ENCODE measurements around the gene SLC66A2.

Gene SLC66A2

GRCh38 chr18:79921984-79922965, 29.2 kb downstream of the SLC66A2 start:
- in situ Hi-C loops (cut with MboI; ENCODE audit: low sequenced_read_pairs) = no loop called here

- in situ Hi-C loops (cut with MboI; ENCODE audit: low sequenced_read_pairs) = no loop called here
Observed at GRCh38 chr18:79919089-79919488, 32.4 kb downstream of the SLC66A2 start.

- in situ Hi-C loops (cut with MboI; ENCODE audit: low sequenced_read_pairs) = no loop called here
Observed at GRCh38 chr18:79918615-79919011, 32.8 kb downstream of the SLC66A2 start.

GRCh38 chr18:79917853-79918614, 33.4 kb downstream of the SLC66A2 start:
- in situ Hi-C loops (cut with MboI; ENCODE audit: low sequenced_read_pairs) = no loop called here

- in situ Hi-C loops (cut with MboI; ENCODE audit: low sequenced_read_pairs) = no loop called here
Observed at GRCh38 chr18:79917169-79917852, 34.1 kb downstream of the SLC66A2 start.

- in situ Hi-C loops (cut with MboI; ENCODE audit: low sequenced_read_pairs) = no loop called here
Observed at GRCh38 chr18:79916546-79917168, 34.8 kb downstream of the SLC66A2 start.

GRCh38 chr18:79916128-79916494, 35.3 kb downstream of the SLC66A2 start:
- in situ Hi-C loops (cut with MboI; ENCODE audit: low sequenced_read_pairs) = no loop called here

- in situ Hi-C loops (cut with MboI; ENCODE audit: low sequenced_read_pairs) = no loop called here
Observed at GRCh38 chr18:79915161-79916127, 36.0 kb downstream of the SLC66A2 start.

- in situ Hi-C loops (cut with MboI; ENCODE audit: low sequenced_read_pairs) = no loop called here
Observed at GRCh38 chr18:79914614-79915160, 36.8 kb downstream of the SLC66A2 start.

GRCh38 chr18:79912994-79913831, 38.2 kb downstream of the SLC66A2 start:
- in situ Hi-C loops (cut with MboI; ENCODE audit: low sequenced_read_pairs) = no loop called here

- in situ Hi-C loops (cut with MboI; ENCODE audit: low sequenced_read_pairs) = no loop called here
Observed at GRCh38 chr18:79912409-79912991, 39.0 kb downstream of the SLC66A2 start.

- in situ Hi-C loops (cut with MboI; ENCODE audit: low sequenced_read_pairs) = no loop called here
Observed at GRCh38 chr18:79911344-79912270, 39.8 kb downstream of the SLC66A2 start.

- in situ Hi-C loops (cut with MboI; ENCODE audit: low sequenced_read_pairs) = no loop called here
Observed at GRCh38 chr18:79910563-79911343, 40.7 kb downstream of the SLC66A2 start.

GRCh38 chr18:79906706-79907105, 44.7 kb downstream of the SLC66A2 start:
- in situ Hi-C loops (cut with MboI; ENCODE audit: low sequenced_read_pairs) = no loop called here

GRCh38 chr18:79905993-79906392, 45.5 kb downstream of the SLC66A2 start:
- in situ Hi-C loops (cut with MboI; ENCODE audit: low sequenced_read_pairs) = no loop called here

- in situ Hi-C loops (cut with MboI; ENCODE audit: low sequenced_read_pairs) = no loop called here
Observed at GRCh38 chr18:79905389-79905911, 46.0 kb downstream of the SLC66A2 start.

Measured in HL-60/S4 treated with retinoic acid at 250 ng/mL for 4 days and 3 days (cell line).